HG02938 (cell line): Measurements from ENCODE around the gene ERN1.

ENCODE experiments used
- ATAC-seq: cut with Tn5 transposase; IDR thresholded peaks from one replicate; pipeline ENCODE4 v1.9.1; 2021; ENCODE audit warnings: mild to moderate bottlenecking, moderate library complexity; ENCODE audit not compliant: unreplicated experiment

ERN1 gene

GRCh38 chr17:64063088-64063487, 66.9 kb downstream of the ERN1 start:
- no peak for ATAC-seq

GRCh38 chr17:64061178-64061898, 68.6 kb downstream of the ERN1 start:
- no peak for ATAC-seq

- ATAC-seq = no peak
Observed at GRCh38 chr17:64060331-64060730, 69.6 kb downstream of the ERN1 start.

- ATAC-seq = no peak
Observed at GRCh38 chr17:64059756-64060155, 70.2 kb downstream of the ERN1 start.

- no peak for ATAC-seq
Observed at GRCh38 chr17:64058621-64059020, 71.3 kb downstream of the ERN1 start.

GRCh38 chr17:64057701-64058263, 72.2 kb downstream of the ERN1 start:
- ATAC-seq = no peak

GRCh38 chr17:64056269-64057005, 73.5 kb downstream of the ERN1 start:
- ATAC-seq = no peak

- ATAC-seq = no peak
Observed at GRCh38 chr17:64055183-64056142, 74.5 kb downstream of the ERN1 start.

GRCh38 chr17:64054304-64054703, 75.6 kb downstream of the ERN1 start:
- ATAC-seq = no peak

GRCh38 chr17:64053101-64053500, 76.8 kb downstream of the ERN1 start:
- ATAC-seq = no peak

GRCh38 chr17:64051153-64051552, 78.8 kb downstream of the ERN1 start:
- ATAC-seq = no peak

GRCh38 chr17:64048805-64049204, 81.1 kb downstream of the ERN1 start:
- no peak for ATAC-seq

GRCh38 chr17:64045176-64045575, 84.8 kb downstream of the ERN1 start:
- no peak for ATAC-seq

GRCh38 chr17:64042700-64043485, 87.1 kb downstream of the ERN1 start:
- ATAC-seq = no peak

GRCh38 chr17:64041912-64042311, 88.0 kb downstream of the ERN1 start:
- ATAC-seq = no peak

- no peak for ATAC-seq
Observed at GRCh38 chr17:64040206-64040605, 89.7 kb downstream of the ERN1 start.

GRCh38 chr17:64039106-64039400, 90.9 kb downstream of the ERN1 start:
- no peak for ATAC-seq

GRCh38 chr17:64038331-64039105, 91.4 kb downstream of the ERN1 start:
- no peak for ATAC-seq

- no peak for ATAC-seq
Observed at GRCh38 chr17:64037802-64038201, 92.1 kb downstream of the ERN1 start.

- ATAC-seq = no peak
Observed at GRCh38 chr17:64037180-64037579, 92.8 kb downstream of the ERN1 start.
